Loucy (cell line): Measurements from ENCODE around the gene JAM3.

Source experiments
- H2AFZ ChIP-seq: fragments of 200-600 bp; sonication (generic); 2 replicates; pipeline ENCODE4 v1.6.0; 2016; ENCODE audit warnings: antibody characterized with exemption, mild to moderate bottlenecking, low read length, moderate library complexity
- H3F3A ChIP-seq: fragments of 200-600 bp; 2 replicates; pipeline ENCODE4 v1.6.0; 2016; ENCODE audit warnings: antibody characterized with exemption, low read depth, mild to moderate bottlenecking
- H3K27me3 ChIP-seq: fragments of 200-600 bp; sonication (generic); 2 replicates; pipeline ENCODE4 v1.6.1; 2014; ENCODE audit warnings: low read length, mild to moderate bottlenecking; ENCODE audit not compliant: insufficient read depth, poor library complexity, severe bottlenecking
- H3K36me3 ChIP-seq: fragments of 200-600 bp; sonication (generic); 2 replicates; pipeline ENCODE4 v1.6.1; 2016; ENCODE audit warnings: low read length; ENCODE audit not compliant: insufficient read depth
- H3K4me1 ChIP-seq: fragments of 200-600 bp; sonication (generic); 2 replicates; pipeline ENCODE4 v1.5.1; 2014; ENCODE audit warnings: low read length, mild to moderate bottlenecking; ENCODE audit not compliant: insufficient read depth, poor library complexity, severe bottlenecking
- H3K4me2 ChIP-seq: fragments of 200-600 bp; sonication (generic); 2 replicates; pipeline ENCODE4 v1.6.0; 2014; ENCODE audit warnings: antibody characterized with exemption, low read length, low read depth, mild to moderate bottlenecking; ENCODE audit not compliant: poor library complexity, severe bottlenecking
- H3K4me3 ChIP-seq: fragments of 200-600 bp; sonication (generic); 2 replicates; pipeline ENCODE4 v1.5.1; 2014; ENCODE audit warnings: low read length, mild to moderate bottlenecking, mixed read lengths; ENCODE audit not compliant: poor library complexity, severe bottlenecking
- H3K79me2 ChIP-seq: fragments of 200-600 bp; sonication (generic); 2 replicates; pipeline ENCODE4 v1.6.1; 2014; ENCODE audit warnings: low read length; ENCODE audit not compliant: insufficient read depth
- H3K9ac ChIP-seq: fragments of 200-600 bp; sonication (generic); 2 replicates; pipeline ENCODE4 v1.6.0; 2014; ENCODE audit warnings: mild to moderate bottlenecking, low read depth, low read length, moderate library complexity; ENCODE audit not compliant: poor library complexity, severe bottlenecking
- H3K9me2 ChIP-seq: fragments of 200-600 bp; sonication (generic); replicated peaks from 2 replicates; pipeline ENCODE4 v1.6.1; 2016; ENCODE audit warnings: low read depth, low read length, mixed read lengths
- H3K9me3 ChIP-seq: fragments of 200-600 bp; sonication (generic); 2 replicates; pipeline ENCODE4 v1.6.1; 2014; ENCODE audit warnings: mild to moderate bottlenecking, antibody characterized with exemption, low read length, low read depth; ENCODE audit not compliant: insufficient read depth
- H4K20me1 ChIP-seq: fragments of 200-600 bp; sonication (generic); 2 replicates; pipeline ENCODE4 v1.6.0; 2014; ENCODE audit warnings: antibody characterized with exemption, low read length, mild to moderate bottlenecking; ENCODE audit not compliant: insufficient read depth, poor library complexity, severe bottlenecking
- CTCF ChIP-seq: fragments of 200-600 bp; sonication (generic); conservative IDR thresholded peaks from 2 replicates; pipeline ENCODE4 v1.5.1; 2014; ENCODE audit warnings: mild to moderate bottlenecking, antibody characterized with exemption, low read length
- EZH2phosphoT487 ChIP-seq: fragments of 200-600 bp; IDR thresholded peaks from 2 replicates; pipeline ENCODE4 v1.6.1; 2018; ENCODE audit warnings: antibody characterized with exemption, mild to moderate bottlenecking, moderate library complexity, borderline replicate concordance

The JAM3 gene

GRCh38 chr11:134149371-134149770, 80.5 kb downstream of the JAM3 start:
- peaks cover 43% of the 10 kb centered on the region; the same call in 1 of the 2 replicates for H3K36me3 ChIP-seq

GRCh38 chr11:134150195-134150903, 81.5 kb downstream of the JAM3 start:
- Histone ChIP-seq H3K4me3 (no peak overlapping the region), H3K4me2 (no peak overlapping the region), H3K79me2 (no peaks in the 10 kb centered on the region), H3K4me1 (no peaks in the 10 kb centered on the region), H4K20me1 (no peaks in the 10 kb centered on the region), H3K27me3 (no peaks in the 10 kb centered on the region), H3K9ac (no peak overlapping the region), H3K9me2 (no peaks in the 10 kb centered on the region), H2AFZ (no peak overlapping the region), H3K36me3 (peaks cover 45% of the 10 kb centered on the region; the same call in 1 of the 2 replicates), H3K9me3 (no peaks in the 10 kb centered on the region), H3F3A (no peaks in the 10 kb centered on the region)
- no peak for TF ChIP-seq CTCF
- TF ChIP-seq EZH2phosphoT487, result no peak

More at GRCh38 chr11:134149371-134149770, 80.5 kb downstream of the JAM3 start:
- Histone ChIP-seq H3K9me3 (no peaks in the 10 kb centered on the region), H3K79me2 (no peaks in the 10 kb centered on the region), H3K4me3 (no peak overlapping the region), H3K9ac (no peak overlapping the region), H3K9me2 (no peaks in the 10 kb centered on the region), H3F3A (no peaks in the 10 kb centered on the region), H2AFZ (no peak overlapping the region), H3K4me1 (no peaks in the 10 kb centered on the region), H3K27me3 (no peaks in the 10 kb centered on the region), H4K20me1 (no peaks in the 10 kb centered on the region), H3K4me2 (no peak overlapping the region)
- TF ChIP-seq EZH2phosphoT487, result no peak
- TF ChIP-seq CTCF, result no peak

- H3K4me2 ChIP-seq, result no peak overlapping the region
- H3K9ac ChIP-seq, result no peak overlapping the region
- no peaks in the 10 kb centered on the region for H3K4me1 ChIP-seq
- H3K27me3 ChIP-seq, result no peaks in the 10 kb centered on the region
- no peaks in the 10 kb centered on the region for H3K79me2 ChIP-seq
- H2AFZ ChIP-seq, result no peak overlapping the region
- no peaks in the 10 kb centered on the region for H3K9me2 ChIP-seq
- TF ChIP-seq CTCF (no peak), EZH2phosphoT487 (no peak)
- H4K20me1 ChIP-seq, result no peaks in the 10 kb centered on the region
- H3K4me3 ChIP-seq, result no peak overlapping the region
- no peaks in the 10 kb centered on the region for H3K9me3 ChIP-seq
- H3K36me3 ChIP-seq, result peaks cover 52% of the 10 kb centered on the region; the same call in 1 of the 2 replicates
- no peaks in the 10 kb centered on the region for H3F3A ChIP-seq
Observed at GRCh38 chr11:134151083-134151747, 82.3 kb downstream of the JAM3 start.
